ENCODE measurements around the gene TAF9.
"Not testable (repeated sequence)": the region's sequence is repeated elsewhere in the genome, so short reads cannot be mapped to it uniquely, and the experiment has no call there.

The TAF9 gene

DNA sequence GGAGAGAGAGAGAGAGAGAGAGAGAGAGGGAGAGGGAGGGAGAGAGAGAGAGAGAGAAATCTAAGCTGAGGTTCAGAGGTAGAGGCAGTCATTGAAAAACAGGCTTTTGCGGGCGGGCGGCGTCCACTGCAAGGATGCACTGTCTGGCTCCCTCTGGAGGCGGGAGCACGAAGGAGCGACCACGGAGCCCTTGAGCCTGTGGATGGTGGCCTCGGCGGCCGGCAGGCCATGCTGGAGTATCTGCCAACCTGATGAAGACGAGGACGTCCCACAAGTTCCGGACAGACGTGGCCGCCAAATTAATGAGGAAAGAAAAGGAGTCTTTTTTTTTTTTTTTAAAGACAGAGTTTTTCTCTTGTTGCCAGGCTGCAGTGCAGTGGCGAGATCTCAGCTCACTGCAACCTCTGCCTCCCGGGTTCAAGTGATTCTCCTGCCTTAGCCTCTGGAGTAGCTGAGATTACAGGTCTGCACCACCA is 34.5 kb downstream of the TAF9 start:
- peak; percentile 38 for DNase-seq

DNA sequence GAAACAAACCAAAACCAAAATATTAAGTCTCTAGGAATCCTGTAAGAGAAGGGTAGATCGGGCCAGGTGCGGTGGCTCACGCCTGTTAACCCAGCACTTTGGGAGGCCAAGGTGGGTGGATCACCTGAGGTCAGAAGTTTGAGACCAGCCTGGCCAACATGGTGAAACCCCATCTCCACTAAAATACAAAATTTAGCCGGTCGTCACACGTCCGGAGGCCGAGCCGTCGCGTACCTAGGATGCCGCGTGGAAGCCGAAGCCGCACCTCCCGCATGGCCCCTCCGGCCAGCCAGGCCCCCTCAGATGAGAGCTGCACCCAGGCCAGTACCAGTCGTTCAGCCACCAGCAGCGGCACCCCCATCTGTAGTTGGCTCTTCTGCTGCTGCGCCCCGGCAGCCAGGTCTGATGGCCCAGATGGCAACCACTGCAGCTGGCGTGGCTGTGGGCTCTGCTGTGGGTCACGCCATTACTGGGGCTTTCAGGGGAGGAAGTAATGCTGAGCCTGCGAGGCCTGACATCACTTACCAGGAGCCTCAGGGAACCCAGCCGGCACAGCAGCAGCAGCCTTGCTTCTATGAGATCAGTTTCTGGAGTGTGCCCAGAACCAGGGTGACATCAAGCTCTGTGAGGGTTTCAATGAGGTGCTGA is 35.5 kb downstream of the TAF9 start:
- DNase-seq = not testable (repeated sequence)

DNA sequence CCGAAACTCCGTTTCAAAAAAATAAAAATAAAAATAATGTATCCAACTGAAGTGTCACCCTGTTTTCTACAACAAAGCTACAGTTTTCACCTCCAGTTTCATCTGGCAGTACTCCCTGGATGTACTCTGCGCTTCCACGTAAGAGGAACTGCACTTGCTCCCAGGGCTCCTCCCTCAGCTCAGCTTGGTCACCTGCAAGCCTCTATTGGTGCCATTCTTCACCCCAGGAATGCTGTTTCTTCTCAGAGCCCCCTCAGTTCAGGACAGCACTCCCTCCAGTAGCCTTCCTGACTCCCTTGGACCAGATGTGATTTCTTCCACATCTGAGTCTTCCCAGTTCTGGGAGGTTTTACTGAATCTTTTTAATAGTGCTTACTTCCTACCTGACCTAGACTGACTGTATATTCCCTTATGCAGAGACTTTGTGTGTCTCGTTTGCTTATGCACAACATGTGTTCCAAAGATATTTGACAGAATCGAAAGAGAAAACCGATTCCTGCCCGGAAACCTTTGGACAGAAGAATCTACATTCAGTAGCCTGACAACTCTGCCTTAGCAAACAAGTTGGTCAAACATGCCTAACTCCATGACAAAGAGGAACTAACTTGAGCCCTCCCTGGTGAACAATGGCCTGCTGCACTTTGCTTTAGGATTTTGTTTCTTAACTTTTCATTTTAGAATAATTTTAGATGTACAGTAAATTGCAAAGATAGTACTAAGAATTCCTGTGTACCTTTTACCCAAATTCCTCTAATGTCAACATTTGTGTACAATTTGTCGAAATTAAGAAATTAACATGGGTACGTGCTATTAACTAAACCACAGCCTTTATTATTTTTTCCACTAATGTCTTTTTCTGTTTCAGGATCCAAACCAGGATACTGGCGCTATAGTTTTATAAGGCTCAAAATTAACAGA is 37.5 kb downstream of the TAF9 start:
- no peak for DNase-seq

DNA sequence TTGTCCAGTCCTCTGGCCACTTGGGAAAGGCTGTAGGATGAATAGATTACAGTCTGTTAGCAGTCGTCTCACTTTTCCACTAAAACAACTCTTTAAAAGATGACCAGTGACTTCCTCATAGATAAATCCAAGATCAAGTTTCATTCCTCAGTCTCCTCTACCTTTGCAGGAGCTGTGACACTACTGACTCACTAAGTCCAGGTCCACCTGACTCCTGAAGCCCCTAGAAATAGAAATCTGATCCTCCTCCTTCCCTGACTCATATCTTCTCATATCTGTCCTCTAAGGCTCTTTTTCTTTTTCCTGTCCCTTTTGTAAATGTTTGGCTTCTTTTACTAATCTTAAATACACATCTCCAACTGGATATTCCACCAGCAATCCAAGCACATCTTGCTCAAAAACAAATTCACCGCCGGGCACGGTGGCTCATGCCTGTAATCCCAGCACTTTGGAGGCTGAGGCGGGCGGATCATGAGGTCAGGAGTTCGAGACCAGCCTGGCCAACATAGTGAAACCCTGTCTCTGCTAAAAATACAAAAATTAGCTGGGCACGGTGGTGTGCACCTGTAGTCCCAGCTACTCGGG is 39.3 kb downstream of the TAF9 start:
- DNase-seq = no peak

- DNase-seq = no peak
Observed at GRCh38 chr5:69326365-69326764, 43.0 kb downstream of the TAF9 start.

- DNase-seq = no peak
Observed at GRCh38 chr5:69317391-69317790, 51.9 kb downstream of the TAF9 start.

DNA sequence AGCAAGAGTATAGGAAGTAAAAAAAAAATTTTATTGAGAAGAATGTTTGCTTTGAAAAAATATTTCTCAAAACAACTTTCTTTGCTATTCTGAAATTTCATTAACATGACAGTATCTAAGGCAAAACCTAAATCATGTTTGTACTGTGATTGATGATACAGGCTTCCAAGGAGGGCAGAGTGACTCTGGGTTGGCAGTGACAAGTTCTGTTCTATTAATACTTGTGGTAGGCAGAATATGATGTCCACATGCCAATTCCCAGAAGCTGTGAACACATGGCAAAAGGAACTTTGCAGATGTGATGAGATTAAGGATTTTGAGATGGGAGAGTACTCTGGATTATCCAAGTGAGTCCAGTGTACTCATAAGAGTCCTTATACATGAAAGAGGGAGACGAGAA is 53.3 kb downstream of the TAF9 start:
- no peak for DNase-seq

All from SHP77 treated with DMSO at 0.1 percent for 48 hours (cell line).